GM10248 (cell line): ENCODE data around the gene CHST8.

ENCODE experiments used
- CTCF ChIA-PET: fragments of 300-600 bp; sonication (Branson Sonifier 250); formaldehyde crosslinking; extraction: SDS; loops from one replicate; lab custom pipeline; 2021; ENCODE audit warnings: antibody characterized with exemption; lab: Yijun Ruan, JAX
- POLR2A ChIA-PET: fragments of 350-650 bp; sonication (Branson Sonifier 250); formaldehyde crosslinking; extraction: SDS; loops from one replicate; lab custom pipeline; 2020; ENCODE audit warnings: antibody characterized with exemption; lab: Yijun Ruan, JAX
- DNase-seq: peaks from one replicate; pipeline ENCODE4 v3.0.0; 2012; ENCODE audit errors: extremely low spot score
- TF ChIP-seq, protein P1 (sequence below): IDR thresholded peaks from 2 replicates; pipeline ENCODE4 v1.5.1; 2012; ENCODE audit warnings: mild to moderate bottlenecking, low read depth; ENCODE audit errors: extremely low read depth, missing control alignments, control extremely low read depth

CHST8 gene

GRCh38 chr19:33686262-33686661 lies 64.5 kb downstream of the CHST8 start:
- POLR2A ChIA-PET = no interaction called here
- no peak for DNase-seq
- CTCF ChIA-PET = no interaction called here
- TF ChIP-seq, protein P1, sequence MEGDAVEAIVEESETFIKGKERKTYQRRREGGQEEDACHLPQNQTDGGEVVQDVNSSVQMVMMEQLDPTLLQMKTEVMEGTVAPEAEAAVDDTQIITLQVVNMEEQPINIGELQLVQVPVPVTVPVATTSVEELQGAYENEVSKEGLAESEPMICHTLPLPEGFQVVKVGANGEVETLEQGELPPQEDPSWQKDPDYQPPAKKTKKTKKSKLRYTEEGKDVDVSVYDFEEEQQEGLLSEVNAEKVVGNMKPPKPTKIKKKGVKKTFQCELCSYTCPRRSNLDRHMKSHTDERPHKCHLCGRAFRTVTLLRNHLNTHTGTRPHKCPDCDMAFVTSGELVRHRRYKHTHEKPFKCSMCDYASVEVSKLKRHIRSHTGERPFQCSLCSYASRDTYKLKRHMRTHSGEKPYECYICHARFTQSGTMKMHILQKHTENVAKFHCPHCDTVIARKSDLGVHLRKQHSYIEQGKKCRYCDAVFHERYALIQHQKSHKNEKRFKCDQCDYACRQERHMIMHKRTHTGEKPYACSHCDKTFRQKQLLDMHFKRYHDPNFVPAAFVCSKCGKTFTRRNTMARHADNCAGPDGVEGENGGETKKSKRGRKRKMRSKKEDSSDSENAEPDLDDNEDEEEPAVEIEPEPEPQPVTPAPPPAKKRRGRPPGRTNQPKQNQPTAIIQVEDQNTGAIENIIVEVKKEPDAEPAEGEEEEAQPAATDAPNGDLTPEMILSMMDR = no peak

- no peak for DNase-seq
Observed at GRCh38 chr19:33686687-33687480, 65.1 kb downstream of the CHST8 start.

DNA sequence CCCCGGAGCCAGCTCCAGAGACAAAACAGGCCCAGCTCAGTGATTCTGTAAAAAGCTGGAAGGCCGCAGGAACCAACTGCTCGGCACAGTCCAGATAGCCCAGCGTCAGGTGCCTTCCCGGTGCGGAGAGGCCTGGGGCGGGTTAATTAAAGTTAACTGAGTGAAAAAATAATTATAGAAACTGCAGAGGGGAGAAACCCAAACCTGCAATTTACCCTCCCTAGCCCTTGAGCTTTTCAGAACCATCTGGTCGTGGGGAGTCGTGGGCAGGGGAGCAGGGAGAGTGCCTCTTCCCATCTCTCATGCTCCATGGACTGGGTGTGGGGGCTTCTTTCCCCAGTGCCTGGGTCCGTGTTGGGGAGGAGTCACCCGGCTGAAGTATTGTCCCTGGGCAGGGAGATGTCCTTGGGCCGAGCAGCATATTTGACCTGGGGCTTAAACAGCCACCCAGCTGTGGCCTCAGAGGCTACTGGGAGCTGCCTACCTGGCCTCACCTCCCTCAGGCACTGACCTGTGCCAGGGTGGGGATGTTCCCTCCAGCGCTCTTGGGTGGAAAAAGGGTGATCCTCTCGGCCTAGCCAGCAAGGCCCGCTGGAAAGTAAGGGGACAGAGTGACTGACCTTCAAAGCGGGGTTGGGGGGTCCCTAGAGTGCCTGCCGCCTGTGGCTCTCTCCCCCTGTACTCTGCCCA lies 65.9 kb downstream of the CHST8 start:
- ChIA-PET CTCF (no interaction called here), POLR2A (no interaction called here)
- no peak for DNase-seq
- TF ChIP-seq, protein P1 = no peak

More at GRCh38 chr19:33686687-33687480, 65.1 kb downstream of the CHST8 start:
- TF ChIP-seq, protein P1 = no peak
- CTCF ChIA-PET = no interaction called here
- POLR2A ChIA-PET = no interaction called here

GRCh38 chr19:33688171-33688992 lies 66.6 kb downstream of the CHST8 start:
- ChIA-PET CTCF (no interaction called here), POLR2A (no interaction called here)
- TF ChIP-seq, protein P1 = no peak
- no peak for DNase-seq

DNA sequence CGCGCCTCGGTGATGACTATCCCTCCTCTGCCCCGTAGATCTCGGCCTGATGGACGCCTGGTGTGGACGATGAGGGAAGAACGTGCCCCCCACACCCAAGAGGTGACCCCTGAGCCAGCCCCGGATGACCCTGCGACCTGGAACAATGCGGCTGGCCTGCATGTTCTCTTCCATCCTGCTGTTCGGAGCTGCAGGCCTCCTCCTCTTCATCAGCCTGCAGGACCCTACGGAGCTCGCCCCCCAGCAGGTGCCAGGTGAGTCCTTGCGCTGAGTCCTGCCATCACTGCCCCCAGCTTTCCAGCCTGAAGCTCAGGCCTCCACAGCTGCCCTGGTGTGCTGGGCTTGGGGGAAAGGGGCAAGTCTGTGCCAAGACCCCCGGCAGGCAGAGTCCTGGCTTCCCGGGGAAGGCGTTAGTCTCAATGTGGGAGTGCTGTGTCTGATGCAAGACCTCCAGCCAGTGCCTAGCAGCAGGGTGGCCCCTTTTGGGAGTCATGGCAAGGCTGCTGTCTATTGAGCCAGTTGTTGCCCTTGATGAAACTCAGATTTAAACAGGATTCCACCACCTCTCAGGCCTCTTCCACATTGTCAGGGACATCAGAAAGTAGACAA lies 67.5 kb downstream of the CHST8 start:
- TF ChIP-seq, protein P1 = no peak
- no peak for DNase-seq
- POLR2A ChIA-PET = no interaction called here
- CTCF ChIA-PET = no interaction called here

GRCh38 chr19:33689868-33690267 lies 68.1 kb downstream of the CHST8 start:
- POLR2A ChIA-PET = no interaction called here
- CTCF ChIA-PET = no interaction called here
- no peak for DNase-seq

More at GRCh38 chr19:33689868-33690267, 68.1 kb downstream of the CHST8 start:
- TF ChIP-seq, protein P1 = no peak
